GM19438 (cell line): ENCODE results near the gene OR56A3.
"Not testable (repeated sequence)": the region's sequence is repeated elsewhere in the genome, so short reads cannot be mapped to it uniquely, and the experiment has no call there.

Experiments
- ATAC-seq: cut with Tn5 transposase; IDR thresholded peaks from one replicate; pipeline ENCODE4 v1.9.1; 2021; ENCODE audit warnings: low read depth; ENCODE audit not compliant: unreplicated experiment

The OR56A3 gene

GRCh38 chr11:5941951-5942350 is at the start of gene OR56A3:
Gene OR56A3, plus strand, starts transcription at chr11:5942251. Its CDS starts 5,096 bp downstream, at chr11:5947347.
- ATAC-seq: no peak

DNA sequence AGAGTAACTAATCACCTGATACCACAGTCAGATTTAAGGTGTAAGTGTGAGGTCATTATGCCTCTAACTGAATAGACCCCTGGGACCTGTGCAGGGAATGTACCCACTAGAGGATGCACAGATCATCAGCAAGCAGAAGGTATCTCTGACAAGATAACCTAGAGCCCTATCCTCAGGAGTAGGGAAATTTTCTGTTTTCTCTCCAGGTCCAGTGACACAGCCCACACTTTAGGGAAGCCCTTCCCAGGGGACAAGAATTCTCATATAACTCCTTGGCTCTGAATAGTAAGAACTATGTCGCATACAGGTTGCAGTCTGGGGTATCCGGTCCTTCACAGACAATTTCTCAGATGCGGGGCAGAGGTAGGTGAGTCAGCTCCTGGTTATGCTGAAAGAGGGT is 49.1 kb upstream of the OR56A3 start, which contains the start of gene OR52E5:
OR52E5 (plus strand) TSS at position 301 of the 400 bp plus-strand sequence. CDS start 7,569 bp downstream, outside the sequence.
- no peak for ATAC-seq

DNA sequence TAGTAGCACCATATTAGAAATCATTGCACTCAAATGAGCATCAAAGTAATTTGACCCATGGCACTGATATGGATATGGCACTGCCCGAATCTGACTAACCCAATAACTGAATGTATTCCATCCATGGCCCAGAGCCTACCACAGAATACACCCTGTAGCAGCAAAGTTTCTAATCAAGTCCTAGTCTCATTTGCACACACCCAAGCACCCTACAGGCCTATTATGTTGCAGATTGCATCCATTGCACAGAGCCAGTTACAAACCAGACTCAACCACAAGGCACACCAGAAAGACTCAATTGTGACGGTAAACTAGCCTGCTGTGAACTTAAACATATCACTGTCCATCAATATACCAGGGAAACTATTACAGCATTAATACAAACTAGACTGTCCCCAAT is 42.5 kb upstream of the OR56A3 start:
- ATAC-seq: no peak

DNA sequence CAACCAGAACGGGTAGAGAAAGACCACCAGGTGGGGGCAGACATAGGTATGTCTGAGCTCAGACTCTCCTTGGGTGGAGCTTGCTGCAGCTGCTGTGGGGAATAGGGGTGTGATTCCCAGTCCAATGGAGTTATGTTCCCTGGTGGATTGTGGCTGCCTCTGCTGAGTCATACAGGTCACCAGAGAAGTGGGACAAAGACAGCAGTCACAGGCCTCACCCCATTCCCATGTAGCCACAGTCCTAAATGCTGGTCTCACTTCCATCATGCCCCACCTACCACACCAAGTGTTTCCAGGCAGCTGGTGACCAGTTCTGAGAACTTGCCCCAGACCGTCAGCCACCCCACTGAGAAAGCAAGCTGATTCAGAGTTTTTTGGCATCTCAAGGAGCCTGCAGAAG is 31.5 kb upstream of the OR56A3 start:
- ATAC-seq: no peak

- no peak for ATAC-seq
These were observed 19.2 kb upstream of the OR56A3 start for GRCh38 chr11:5922749-5923426.

DNA sequence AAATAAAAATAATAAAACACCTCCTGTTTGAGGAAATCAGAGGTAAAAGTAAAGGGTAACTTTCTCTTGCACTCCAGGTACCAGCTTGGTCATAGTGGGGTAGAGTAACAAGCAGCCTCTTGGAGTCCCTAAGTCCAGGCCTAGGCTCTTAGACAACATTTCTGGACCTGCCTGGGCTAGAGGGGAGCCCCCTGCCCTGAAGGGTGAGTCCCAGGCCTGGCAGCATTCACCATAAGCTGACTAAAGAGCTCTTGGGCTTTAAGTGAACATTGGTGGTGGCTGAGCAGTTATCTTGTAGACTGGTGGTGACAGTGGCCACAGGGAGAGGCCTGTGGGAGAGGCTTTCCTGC is 18.6 kb upstream of the OR56A3 start:
- ATAC-seq: no peak

- ATAC-seq: no peak
These were observed 18.3 kb upstream of the OR56A3 start for GRCh38 chr11:5923794-5924193.

DNA sequence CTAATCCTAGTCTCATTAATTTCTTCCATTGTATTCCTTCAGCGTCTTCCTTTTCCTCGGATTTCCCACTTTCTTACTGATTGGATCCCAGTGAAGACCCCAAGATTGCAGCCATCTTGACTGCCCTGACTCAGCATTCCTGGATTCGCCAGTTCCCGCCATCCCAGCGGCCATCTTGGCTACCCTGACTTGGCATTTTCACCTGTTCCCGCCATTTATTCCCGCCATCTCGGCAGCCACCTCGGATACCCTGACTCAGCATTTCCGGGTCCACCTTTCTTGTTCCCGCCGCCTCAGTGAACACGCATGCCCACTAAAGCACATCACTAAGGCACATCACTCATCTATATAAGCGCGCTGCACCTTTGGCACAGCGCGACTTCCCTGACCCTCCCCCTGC is 13.8 kb upstream of the OR56A3 start:
- no peak for ATAC-seq

DNA sequence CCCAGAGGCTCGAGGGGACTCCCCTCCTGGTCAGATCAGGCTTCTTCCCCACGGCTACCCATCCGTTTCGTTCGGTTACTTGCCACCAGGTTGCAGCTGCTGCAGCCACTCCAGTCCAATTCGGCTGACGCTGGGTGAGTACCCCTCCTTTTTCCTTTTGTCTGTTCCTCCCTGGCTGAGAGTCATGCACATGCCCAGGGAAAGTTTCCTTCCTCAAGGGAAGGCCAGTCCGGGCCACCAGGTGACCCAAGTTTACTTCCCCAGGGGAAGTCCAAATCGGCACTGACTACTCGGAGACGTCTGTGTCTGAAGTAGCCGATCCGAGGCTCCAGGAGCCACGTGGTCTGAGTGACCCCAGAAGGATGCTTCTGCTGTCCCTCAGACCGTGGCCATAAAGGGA is 13.2 kb upstream of the OR56A3 start:
- ATAC-seq: no peak

GRCh38 chr11:5929571-5930368 is 12.3 kb upstream of the OR56A3 start:
- ATAC-seq: no peak

GRCh38 chr11:5930614-5931013 is 11.4 kb upstream of the OR56A3 start:
- no peak for ATAC-seq

DNA sequence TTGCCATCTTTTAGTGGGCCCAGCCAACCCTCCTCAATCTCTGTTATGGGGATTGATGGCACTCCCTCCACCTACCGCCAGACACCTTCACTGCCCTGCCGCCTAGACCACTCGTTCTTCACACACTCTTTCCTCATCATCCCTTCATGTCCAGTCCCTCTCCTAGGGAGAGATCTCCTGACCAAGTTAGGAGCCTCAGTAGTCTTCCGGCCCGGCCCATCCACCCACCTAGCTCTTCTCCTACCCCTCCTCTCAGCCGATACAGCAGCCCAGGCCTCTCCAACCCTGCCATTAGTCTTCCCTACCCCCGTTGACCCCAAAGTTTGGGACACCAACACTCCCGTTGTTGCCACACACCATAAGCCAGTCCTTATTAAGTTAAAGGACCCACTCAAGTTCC is 11.0 kb upstream of the OR56A3 start:
- ATAC-seq: no peak

- no peak for ATAC-seq
These were observed 9.4 kb upstream of the OR56A3 start for GRCh38 chr11:5932671-5933070.

DNA sequence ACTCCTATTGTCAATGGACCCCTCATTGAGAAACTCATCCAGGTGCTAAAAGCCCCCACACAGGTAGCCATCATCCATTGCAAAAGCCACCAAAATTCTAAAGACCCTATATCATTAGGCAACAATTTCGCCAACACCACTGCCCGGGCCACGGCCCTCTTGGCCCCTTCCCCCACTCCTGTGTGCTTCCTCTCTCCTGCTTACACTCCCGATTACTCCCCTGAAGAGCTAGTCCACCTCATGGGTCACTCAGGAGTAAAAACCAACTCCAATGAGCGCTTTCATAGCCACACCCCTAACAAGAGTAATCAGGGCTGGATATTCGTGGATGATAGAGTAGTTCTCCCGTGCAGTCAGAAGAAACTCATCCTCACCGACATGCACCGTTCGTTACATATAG is 8.9 kb upstream of the OR56A3 start:
- ATAC-seq: no peak

DNA sequence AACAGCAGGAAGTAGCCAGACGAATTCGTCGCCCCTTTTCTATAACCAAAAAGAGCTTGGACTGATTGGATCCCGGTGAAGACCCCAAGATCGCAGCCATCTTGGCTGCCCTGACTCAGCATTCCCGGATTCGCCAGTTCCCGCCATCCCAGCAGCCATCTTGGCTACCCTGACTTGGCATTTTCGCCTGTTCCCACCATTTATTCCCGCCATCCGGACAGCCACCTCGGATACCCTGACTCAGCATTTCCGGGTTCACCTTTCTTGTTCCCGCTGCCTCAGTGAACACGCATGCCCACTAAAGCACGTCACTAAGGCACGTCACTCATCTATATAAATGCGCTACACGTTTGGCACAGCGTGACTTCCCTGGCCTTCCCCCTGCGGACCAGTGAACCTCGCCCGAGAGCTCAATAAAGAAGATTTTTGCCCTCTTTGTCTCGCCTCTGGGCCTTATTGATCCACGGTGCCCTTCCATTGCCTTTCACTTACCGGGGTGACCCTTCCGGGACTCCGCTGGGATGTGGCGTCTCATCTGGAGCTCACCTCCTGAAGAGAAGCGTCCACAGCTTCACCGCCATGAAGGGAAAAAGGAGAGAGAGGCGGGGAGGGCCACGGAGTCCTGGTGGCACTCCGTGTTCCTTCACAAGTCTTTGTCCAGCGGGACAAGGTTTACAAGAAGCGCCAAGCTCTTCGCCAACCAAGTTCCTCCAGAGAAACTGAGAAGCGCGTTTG is 4.0 kb upstream of the OR56A3 start:
- ATAC-seq: no peak

DNA sequence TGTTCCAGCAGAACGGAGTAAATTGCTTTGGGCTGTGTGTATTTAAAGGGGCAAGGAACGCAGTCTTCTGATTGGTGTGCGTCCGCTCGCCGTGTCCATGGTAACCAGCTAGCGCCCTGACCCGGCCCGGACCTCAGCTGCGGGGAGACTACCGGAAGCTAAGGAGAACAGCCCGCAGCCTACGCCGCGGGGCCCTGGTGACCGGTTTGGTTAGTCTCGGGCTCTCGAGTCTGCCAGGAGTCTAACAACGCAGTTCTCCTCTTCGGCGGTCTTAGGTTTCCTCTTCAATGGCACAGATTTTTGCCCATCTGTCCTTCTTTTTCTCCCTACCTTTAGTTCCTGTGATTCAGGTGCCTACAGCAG is 3.5 kb upstream of the OR56A3 start:
- no peak for ATAC-seq

DNA sequence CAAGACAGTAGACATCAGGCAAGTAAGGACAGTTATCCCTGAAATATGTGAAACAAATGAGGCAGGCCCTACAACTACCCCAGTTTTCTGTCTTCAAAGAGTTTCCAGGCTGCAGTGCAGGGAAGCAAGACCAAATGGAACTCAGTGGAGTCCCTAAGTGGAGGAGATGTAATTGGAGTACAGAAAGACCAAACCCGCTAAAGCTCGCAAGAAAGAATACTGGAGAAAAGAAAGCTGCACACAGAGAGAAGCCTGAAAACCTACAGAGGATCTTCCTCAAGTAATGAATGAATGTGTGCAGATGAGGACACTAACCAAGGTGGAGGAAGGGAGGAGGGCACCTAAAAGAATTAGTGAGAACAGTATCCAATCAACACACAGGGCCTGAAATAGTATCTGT is 1.3 kb upstream of the OR56A3 start:
- ATAC-seq: no peak

- no peak for ATAC-seq
These were observed 13.5 kb downstream of the OR56A3 start for GRCh38 chr11:5955586-5955985.

DNA sequence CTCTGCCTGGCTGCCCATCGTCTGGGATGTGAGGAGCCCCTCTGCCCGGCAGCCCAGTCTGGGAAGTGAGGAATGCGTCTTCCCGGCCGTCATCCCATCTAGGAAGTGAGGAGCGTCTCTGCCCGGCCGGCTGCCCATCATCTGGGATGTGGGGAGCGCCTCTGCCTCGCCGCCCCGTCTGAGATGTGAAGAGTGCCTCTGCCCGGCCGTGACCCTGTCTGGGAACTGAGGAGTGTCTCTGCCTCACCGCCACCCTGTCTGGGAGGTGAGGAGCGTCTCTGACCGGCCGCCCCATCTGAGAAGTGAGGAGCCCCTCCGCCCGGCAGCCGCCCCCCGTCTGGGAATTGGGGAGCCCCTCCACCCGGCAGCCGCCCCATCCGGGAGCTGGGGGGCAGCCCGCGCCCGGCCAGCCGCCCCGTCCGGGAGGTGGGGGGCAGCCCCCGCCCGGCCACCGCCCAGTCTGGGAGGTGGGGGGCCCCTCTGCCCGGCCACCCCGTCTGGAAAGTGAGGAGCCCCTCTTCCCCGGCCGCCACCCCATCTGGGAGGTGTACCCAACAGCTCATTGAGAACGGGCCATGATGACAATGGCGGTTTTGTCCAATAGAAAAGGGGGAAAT is 18.8 kb downstream of the OR56A3 start:
- not testable (repeated sequence) for ATAC-seq

GRCh38 chr11:5966958-5967357 is 24.9 kb downstream of the OR56A3 start:
- no peak for ATAC-seq

GRCh38 chr11:5967708-5968107 is 25.7 kb downstream of the OR56A3 start:
- no peak for ATAC-seq
